GM12878 (cell line): ENCODE data around the gene RPL13A. TPM values are rescaled to one million over a fixed set of nuclear protein-coding genes. Genes with fewer than 3 reads are reported as not detected.

ENCODE experiments used
- BCL11A ChIP-seq: IDR thresholded peaks from 2 replicates; pipeline ENCODE4 v1.6.1; 2011; ENCODE audit warnings: low read depth, low read length
- BCL3 ChIP-seq: IDR thresholded peaks from 2 replicates; pipeline ENCODE4 v1.6.1; 2011; ENCODE audit warnings: borderline replicate concordance, low read depth, mild to moderate bottlenecking, moderate library complexity, low read length; ENCODE audit not compliant: insufficient read depth, poor library complexity, severe bottlenecking
- BRCA1 ChIP-seq: IDR thresholded peaks from 2 replicates; pipeline ENCODE4 v1.6.1; 2011; ENCODE audit warnings: low read depth, low read length, improper control_type of control experiment
- CEBPB ChIP-seq, 2 experiments: fragments of 150-350 bp in 1 of 2; IDR thresholded peaks; 2 replicates each; pipeline ENCODE4 v1.6.1; 2012 to 2014; ENCODE audit warnings: low read depth in 2 of 2, low read length in 2 of 2, borderline replicate concordance in 1 of 2, inconsistent platforms in 1 of 2
- CHD1 ChIP-seq: IDR thresholded peaks from 2 replicates; pipeline ENCODE4 v1.6.1; 2012; ENCODE audit warnings: low read depth, low read length, improper control_type of control experiment
- EZH2 ChIP-seq: IDR thresholded peaks from 2 replicates; pipeline ENCODE4 v1.6.1; 2012; ENCODE audit warnings: low read depth, mild to moderate bottlenecking, control low read depth, inconsistent platforms, low read length, borderline replicate concordance; ENCODE audit not compliant: control insufficient read depth
- FOS ChIP-seq: IDR thresholded peaks from 3 replicates; pipeline ENCODE4 v1.6.1; 2011; ENCODE audit warnings: borderline replicate concordance; ENCODE audit not compliant: insufficient read length; ENCODE audit errors: extremely low read depth
- HCFC1 ChIP-seq: fragments of 150-350 bp; IDR thresholded peaks from 2 replicates; pipeline ENCODE4 v1.6.1; 2014; ENCODE audit warnings: low read length
- HDAC6 ChIP-seq: fragments of 200-600 bp; sonication (generic); IDR thresholded peaks from one replicate; pipeline ENCODE4 v1.8.0; 2017; ENCODE audit warnings: antibody characterized with exemption; ENCODE audit not compliant: unreplicated experiment
- MYC ChIP-seq: IDR thresholded peaks from 2 replicates; pipeline ENCODE4 v1.6.1; 2011; ENCODE audit warnings: mild to moderate bottlenecking, low read length, moderate library complexity, inconsistent platforms; ENCODE audit not compliant: insufficient read depth, insufficient replicate concordance, insufficient read length, severe bottlenecking
- RAD21 ChIP-seq: IDR thresholded peaks from 2 replicates; pipeline ENCODE4 v1.6.1; 2011; ENCODE audit warnings: mild to moderate bottlenecking, low read depth, low read length, moderate library complexity; ENCODE audit not compliant: insufficient read depth
- RAD51 ChIP-seq: fragments of 450-650 bp; IDR thresholded peaks from 2 replicates; pipeline ENCODE4 v1.6.1; 2016; ENCODE audit warnings: moderate library complexity, mild to moderate bottlenecking, inconsistent platforms
- RB1 ChIP-seq: fragments of 450-650 bp; formaldehyde crosslinking; IDR thresholded peaks from 2 replicates; pipeline ENCODE4 v1.6.1; 2017; ENCODE audit warnings: mild to moderate bottlenecking, borderline replicate concordance
- RELA ChIP-seq: fragments of 450-650 bp; IDR thresholded peaks from 2 replicates; pipeline ENCODE4 v1.8.0; 2014; ENCODE audit warnings: borderline replicate concordance; ENCODE audit not compliant: partially characterized antibody
- RELB ChIP-seq: fragments of 450-650 bp; IDR thresholded peaks from 2 replicates; pipeline ENCODE4 v1.6.1; 2017; ENCODE audit warnings: low read depth, mild to moderate bottlenecking, moderate library complexity
- SIX5 ChIP-seq: IDR thresholded peaks from 2 replicates; pipeline ENCODE4 v1.6.1; 2011; ENCODE audit warnings: mild to moderate bottlenecking, low read depth, low read length, moderate library complexity; ENCODE audit not compliant: severe bottlenecking
- TCF7 ChIP-seq: IDR thresholded peaks from 2 replicates; pipeline ENCODE4 v1.6.1; 2014; ENCODE audit warnings: antibody characterized with exemption, borderline replicate concordance
- YBX1 ChIP-seq: fragments of 450-650 bp; IDR thresholded peaks from 2 replicates; pipeline ENCODE4 v1.6.1; 2016; ENCODE audit warnings: antibody characterized with exemption
- ZNF384 ChIP-seq: IDR thresholded peaks from 2 replicates; pipeline ENCODE4 v1.6.1; 2012; ENCODE audit warnings: low read depth, mild to moderate bottlenecking, low read length, improper control_type of control experiment, borderline replicate concordance
- ZNF622 ChIP-seq: fragments of 450-650 bp; IDR thresholded peaks from 2 replicates; pipeline ENCODE4 v1.6.1; 2017; ENCODE audit warnings: mild to moderate bottlenecking, inconsistent platforms
- polyA plus RNA-seq, 11 experiments: library from polyadenylated mRNA; depleted of rRNA in 4 of 11; unstranded in 6 of 11; stranded (reverse) in 5 of 11; fragments of >200 nt; fragmentation: Nextera tagmentation in 4 of 11; fragmentation: Illumina TruSeq in 1 of 11; extraction: Ambion mirVana in 4 of 11; extraction: Trizol in 1 of 11; gene quantifications; 1 replicate in 1 of 11; 2 replicates in 10 of 11; pipeline versions ENCODE4 v1.2.1 to v1.2.3, GENCODE V29; 2011 to 2016; ENCODE audit warnings: inconsistent platforms in 2 of 11, missing spikeins in 2 of 11, low read depth in 1 of 11
- total RNA-seq, 4 experiments: library from RNA; depleted of rRNA in 3 of 4; stranded (reverse); fragments of >200 nt in 3 of 4; fragmentation: Illumina TruSeq in 1 of 4; extraction: Trizol in 1 of 4; gene quantifications; 2 replicates each; pipeline versions ENCODE4 v1.2.1 to v1.2.3, GENCODE V29; 2013 to 2021
- TF ChIP-seq, protein P1 (sequence below): IDR thresholded peaks from 2 replicates; pipeline ENCODE4 v1.6.1; 2011; ENCODE audit warnings: mild to moderate bottlenecking, low read depth, low read length, moderate library complexity; ENCODE audit not compliant: insufficient replicate concordance
- TF ChIP-seq, protein P2 (sequence below): fragments of 450-650 bp; IDR thresholded peaks from 2 replicates; pipeline ENCODE4 v1.6.1; 2017; ENCODE audit warnings: mild to moderate bottlenecking, moderate library complexity

Gene RPL13A
- total and polyA plus RNA-seq, 10 of the 15 experiments (the other 5 are each of a cell fraction or from before 2014, with no cell fraction given): 1,426 to 8,961 (median 4,266) TPM

- no peak for TF ChIP-seq BCL3
- TF ChIP-seq FOS: no peak
- TF ChIP-seq ZNF384: no peak
- TF ChIP-seq TCF7: no peak
- no peak for TF ChIP-seq RAD21
- no peak for TF ChIP-seq ZNF622
- peak; percentile 85 for TF ChIP-seq HCFC1
- peak; percentile 61 for TF ChIP-seq RAD51
- no peak for TF ChIP-seq MYC
- TF ChIP-seq SIX5: peak; percentile 78
- no peak for TF ChIP-seq RB1
- no peak for TF ChIP-seq RELA
- no peak for TF ChIP-seq YBX1
- TF ChIP-seq, protein P1, sequence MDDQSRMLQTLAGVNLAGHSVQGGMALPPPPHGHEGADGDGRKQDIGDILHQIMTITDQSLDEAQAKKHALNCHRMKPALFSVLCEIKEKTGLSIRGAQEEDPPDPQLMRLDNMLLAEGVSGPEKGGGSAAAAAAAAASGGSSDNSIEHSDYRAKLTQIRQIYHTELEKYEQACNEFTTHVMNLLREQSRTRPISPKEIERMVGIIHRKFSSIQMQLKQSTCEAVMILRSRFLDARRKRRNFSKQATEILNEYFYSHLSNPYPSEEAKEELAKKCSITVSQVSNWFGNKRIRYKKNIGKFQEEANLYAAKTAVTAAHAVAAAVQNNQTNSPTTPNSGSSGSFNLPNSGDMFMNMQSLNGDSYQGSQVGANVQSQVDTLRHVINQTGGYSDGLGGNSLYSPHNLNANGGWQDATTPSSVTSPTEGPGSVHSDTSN: no peak
- TF ChIP-seq EZH2: no peak
- no peak for TF ChIP-seq BCL11A
- TF ChIP-seq, protein P2, sequence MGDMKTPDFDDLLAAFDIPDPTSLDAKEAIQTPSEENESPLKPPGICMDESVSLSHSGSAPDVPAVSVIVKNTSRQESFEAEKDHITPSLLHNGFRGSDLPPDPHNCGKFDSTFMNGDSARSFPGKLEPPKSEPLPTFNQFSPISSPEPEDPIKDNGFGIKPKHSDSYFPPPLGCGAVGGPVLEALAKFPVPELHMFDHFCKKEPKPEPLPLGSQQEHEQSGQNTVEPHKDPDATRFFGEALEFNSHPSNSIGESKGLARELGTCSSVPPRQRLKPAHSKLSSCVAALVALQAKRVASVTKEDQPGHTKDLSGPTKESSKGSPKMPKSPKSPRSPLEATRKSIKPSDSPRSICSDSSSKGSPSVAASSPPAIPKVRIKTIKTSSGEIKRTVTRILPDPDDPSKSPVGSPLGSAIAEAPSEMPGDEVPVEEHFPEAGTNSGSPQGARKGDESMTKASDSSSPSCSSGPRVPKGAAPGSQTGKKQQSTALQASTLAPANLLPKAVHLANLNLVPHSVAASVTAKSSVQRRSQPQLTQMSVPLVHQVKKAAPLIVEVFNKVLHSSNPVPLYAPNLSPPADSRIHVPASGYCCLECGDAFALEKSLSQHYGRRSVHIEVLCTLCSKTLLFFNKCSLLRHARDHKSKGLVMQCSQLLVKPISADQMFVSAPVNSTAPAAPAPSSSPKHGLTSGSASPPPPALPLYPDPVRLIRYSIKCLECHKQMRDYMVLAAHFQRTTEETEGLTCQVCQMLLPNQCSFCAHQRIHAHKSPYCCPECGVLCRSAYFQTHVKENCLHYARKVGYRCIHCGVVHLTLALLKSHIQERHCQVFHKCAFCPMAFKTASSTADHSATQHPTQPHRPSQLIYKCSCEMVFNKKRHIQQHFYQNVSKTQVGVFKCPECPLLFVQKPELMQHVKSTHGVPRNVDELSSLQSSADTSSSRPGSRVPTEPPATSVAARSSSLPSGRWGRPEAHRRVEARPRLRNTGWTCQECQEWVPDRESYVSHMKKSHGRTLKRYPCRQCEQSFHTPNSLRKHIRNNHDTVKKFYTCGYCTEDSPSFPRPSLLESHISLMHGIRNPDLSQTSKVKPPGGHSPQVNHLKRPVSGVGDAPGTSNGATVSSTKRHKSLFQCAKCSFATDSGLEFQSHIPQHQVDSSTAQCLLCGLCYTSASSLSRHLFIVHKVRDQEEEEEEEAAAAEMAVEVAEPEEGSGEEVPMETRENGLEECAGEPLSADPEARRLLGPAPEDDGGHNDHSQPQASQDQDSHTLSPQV: no peak
- TF ChIP-seq HDAC6: no peak
- no peak for TF ChIP-seq RELB
- TF ChIP-seq CHD1: no peak
- no peak for TF ChIP-seq CEBPB (IDR thresholded peaks at IDR 0.05; ENCODE audit: borderline replicate concordance in 1 of 2, low read depth in 2 of 2, low read length in 2 of 2)
- no peak for TF ChIP-seq BRCA1
Observed at GRCh38 chr19:49497047-49497788, 9.8 kb downstream of the RPL13A start (continued).
